Esophagus muscularis mucosa (tissue), 4 donors: ENCODE results near the gene PDE4D.

Experiments used
- CTCF ChIP-seq, 3 experiments: fragments of 200-600 bp in 2 of 3; fragments of 450-650 bp in 1 of 3; sonication (generic) in 2 of 3; IDR thresholded peaks; one replicate each; pipeline ENCODE4 v1.5.1; 2017 to 2019; ENCODE audit warnings: antibody characterized with exemption in 3 of 3, mild to moderate bottlenecking in 2 of 3, moderate library complexity in 1 of 3
- EP300 ChIP-seq: sonication (generic); formaldehyde crosslinking; IDR thresholded peaks from one replicate; pipeline ENCODE4 v1.6.1; 2017; ENCODE audit warnings: antibody characterized with exemption
- POLR2A ChIP-seq: fragments of 450-650 bp; IDR thresholded peaks from one replicate; pipeline ENCODE4 v1.6.1; 2017; ENCODE audit warnings: antibody characterized with exemption, moderate library complexity, mild to moderate bottlenecking, low read depth

GRCh38 chr5:59474324-59474723, 419.2 kb downstream of the PDE4D start:
- TF ChIP-seq CTCF (IDR thresholded peaks at IDR 0.05): no peak
- TF ChIP-seq POLR2A: no peak
- TF ChIP-seq EP300: no peak
